VCaP (cell line): ENCODE measurements around the gene SETD7.

ENCODE experiments used
- H3K27ac ChIP-seq: fragments of 450-650 bp; 2 replicates; pipeline ENCODE4 v1.5.1; 2017
- TF ChIP-seq, protein P1 (sequence below): fragments of 450-650 bp; conservative IDR thresholded peaks from 2 replicates; pipeline ENCODE4 v1.5.1; 2017; ENCODE audit warnings: mild to moderate bottlenecking, moderate library complexity

SETD7 gene

GRCh38 chr4:139540632-139541031, 15.4 kb downstream of the SETD7 start:
- H3K27ac ChIP-seq, result no peak overlapping the region
- TF ChIP-seq, protein P1, sequence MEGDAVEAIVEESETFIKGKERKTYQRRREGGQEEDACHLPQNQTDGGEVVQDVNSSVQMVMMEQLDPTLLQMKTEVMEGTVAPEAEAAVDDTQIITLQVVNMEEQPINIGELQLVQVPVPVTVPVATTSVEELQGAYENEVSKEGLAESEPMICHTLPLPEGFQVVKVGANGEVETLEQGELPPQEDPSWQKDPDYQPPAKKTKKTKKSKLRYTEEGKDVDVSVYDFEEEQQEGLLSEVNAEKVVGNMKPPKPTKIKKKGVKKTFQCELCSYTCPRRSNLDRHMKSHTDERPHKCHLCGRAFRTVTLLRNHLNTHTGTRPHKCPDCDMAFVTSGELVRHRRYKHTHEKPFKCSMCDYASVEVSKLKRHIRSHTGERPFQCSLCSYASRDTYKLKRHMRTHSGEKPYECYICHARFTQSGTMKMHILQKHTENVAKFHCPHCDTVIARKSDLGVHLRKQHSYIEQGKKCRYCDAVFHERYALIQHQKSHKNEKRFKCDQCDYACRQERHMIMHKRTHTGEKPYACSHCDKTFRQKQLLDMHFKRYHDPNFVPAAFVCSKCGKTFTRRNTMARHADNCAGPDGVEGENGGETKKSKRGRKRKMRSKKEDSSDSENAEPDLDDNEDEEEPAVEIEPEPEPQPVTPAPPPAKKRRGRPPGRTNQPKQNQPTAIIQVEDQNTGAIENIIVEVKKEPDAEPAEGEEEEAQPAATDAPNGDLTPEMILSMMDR, result no peak

- TF ChIP-seq, protein P1, result no peak
- H3K27ac ChIP-seq, result no peak overlapping the region
These were observed 15.9 kb downstream of the SETD7 start for GRCh38 chr4:139540161-139540560.

DNA sequence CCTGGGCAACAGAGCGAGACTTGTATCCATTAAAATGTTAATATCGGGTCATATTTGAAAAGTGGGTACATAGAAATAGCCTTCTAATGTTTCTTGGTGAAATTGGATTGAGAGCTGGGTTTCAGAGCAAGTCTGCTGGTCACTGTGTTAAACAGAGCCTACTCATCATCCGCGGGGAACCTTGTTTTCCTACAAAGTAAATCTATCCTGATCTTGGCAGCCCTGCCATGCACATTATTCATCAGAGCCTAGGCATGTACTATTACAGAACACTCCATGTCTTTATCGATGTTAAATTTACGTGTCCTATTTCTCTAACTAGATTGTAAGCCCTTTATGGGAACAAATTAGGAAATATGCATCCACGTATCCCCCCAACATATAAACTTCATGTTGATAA, 18.7 kb downstream of the SETD7 start:
- TF ChIP-seq, protein P1, result no peak
- H3K27ac ChIP-seq, result peak overlapping the region; percentile 96

DNA sequence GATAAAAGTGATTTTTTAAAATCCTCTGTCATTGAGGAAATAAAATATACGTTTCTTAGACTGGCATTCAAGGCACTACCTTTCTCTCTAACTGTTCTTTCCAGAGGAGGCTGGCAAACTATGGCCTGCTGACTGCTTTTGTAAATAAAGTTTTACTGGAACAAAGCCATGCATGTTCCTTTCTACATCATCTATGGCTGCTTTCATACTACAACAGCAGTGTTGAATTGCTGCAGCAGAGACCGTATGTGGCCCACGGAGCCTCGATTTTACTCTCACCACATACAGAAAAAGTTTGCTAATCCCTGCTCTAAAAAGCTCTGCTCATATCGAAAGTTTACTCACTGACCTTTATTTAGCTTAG, 20.2 kb downstream of the SETD7 start:
- TF ChIP-seq, protein P1, result no peak
- peak overlapping the region; percentile 96 for H3K27ac ChIP-seq

GRCh38 chr4:139535228-139535870, 20.7 kb downstream of the SETD7 start:
- TF ChIP-seq, protein P1, result no peak
- H3K27ac ChIP-seq, result peak overlapping the region; percentile 96

DNA sequence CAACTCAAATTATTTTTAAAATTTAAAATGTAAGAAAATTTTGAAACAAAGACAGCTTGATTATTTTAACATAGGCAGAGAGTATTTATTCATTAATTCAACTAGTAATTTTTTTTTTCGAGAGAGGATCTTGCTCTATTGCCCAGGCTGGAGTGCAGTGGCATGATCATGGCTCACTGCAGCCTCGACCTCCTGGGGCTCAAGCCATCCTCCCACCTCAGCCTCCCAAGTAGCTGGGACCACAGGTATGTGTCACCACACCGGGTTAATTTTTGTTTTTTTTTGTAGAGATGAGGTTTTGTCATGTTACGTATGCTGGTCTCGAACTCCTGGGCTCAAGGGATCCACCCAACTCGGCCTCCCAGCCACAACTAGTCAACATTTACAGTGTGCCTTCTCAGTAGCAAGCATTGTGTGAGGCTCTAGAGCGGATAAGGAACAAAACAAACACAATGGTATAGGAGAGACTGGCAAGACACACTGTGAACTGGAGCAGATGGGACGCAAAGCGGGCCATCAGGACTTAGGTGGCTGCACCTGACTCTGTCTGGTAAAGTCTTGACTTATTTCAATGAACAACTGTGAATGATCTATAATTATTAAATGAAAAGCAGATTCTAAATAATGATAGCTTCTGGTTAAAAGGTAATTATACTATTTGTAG, 21.6 kb downstream of the SETD7 start:
- TF ChIP-seq, protein P1, result no peak

DNA sequence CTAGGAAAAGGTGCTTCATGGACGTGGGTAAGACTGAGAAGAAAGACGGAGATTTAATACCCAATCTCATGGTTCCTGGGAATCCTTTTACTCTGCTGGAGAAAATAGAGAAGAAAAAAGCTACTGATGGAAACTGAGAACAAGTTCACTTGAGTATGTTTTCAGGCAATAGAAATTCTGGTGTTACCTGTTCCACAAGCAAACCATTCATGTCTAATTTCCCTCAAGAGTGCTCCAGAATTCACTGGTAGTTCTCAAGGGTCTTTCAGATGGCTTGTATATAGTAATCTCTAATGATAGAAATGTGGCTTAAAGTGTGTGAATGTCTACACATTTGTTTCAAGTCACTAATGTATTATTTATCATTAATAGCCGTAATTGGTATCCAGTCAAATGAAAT, 22.5 kb downstream of the SETD7 start:
- peak overlapping the region; percentile 96 for H3K27ac ChIP-seq
- TF ChIP-seq, protein P1, result no peak

More for the DNA sequence above, 21.6 kb downstream of the SETD7 start:
- H3K27ac ChIP-seq, result peak overlapping the region; percentile 96
